Activated naive CD4-positive, alpha-beta T cell treated with anti-CD3 and anti-CD28 coated beads, Interleukin-2, amount 50 U/mL, for 72 hours (primary cell): ENCODE measurements around the gene SPAG17. TPM values are rescaled to one million over a fixed set of nuclear protein-coding genes. Genes with fewer than 3 reads are reported as not detected.

ENCODE experiments used
- ATAC-seq, 2 donors: fragments of 150-1000 bp; cut with Tn5 transposase; 2 replicates each; pipeline ENCODE4 v1.10.0; 2021; ENCODE audit warnings: mild to moderate bottlenecking in 2 of 2, moderate library complexity in 2 of 2
- DNase-seq, 2 donors: peaks; one replicate each; pipeline ENCODE4 v3.0.0; 2021 to 2022; ENCODE audit warnings: low spot score in 2 of 2
- H3K27ac Mint-ChIP-seq, 2 donors: one replicate each; pipeline ENCODE4 v1.8.0; 2022; ENCODE audit warnings: mild to moderate bottlenecking in 2 of 2, mixed read lengths in 2 of 2
- H3K36me3 Mint-ChIP-seq, 2 donors: one replicate each; pipeline ENCODE4 v1.8.0; 2022; ENCODE audit warnings: mixed read lengths in 2 of 2
- H3K9me3 Mint-ChIP-seq, 2 donors: one replicate each; pipeline ENCODE4 v1.8.0; 2022; ENCODE audit warnings: mixed read lengths in 2 of 2
- total RNA-seq, 2 donors: library from RNA; stranded (reverse); gene quantifications; one replicate each; pipeline ENCODE4 v1.2.3, GENCODE V29; 2022

The SPAG17 gene
- total RNA-seq, 2 donors from 2014 or later: not detected

GRCh38 chr1:118113261-118113660 lies 71.8 kb downstream of the SPAG17 start:
- no peak overlapping the region for H3K27ac Mint-ChIP-seq
- ATAC-seq: no peak
- no peak for DNase-seq
- no peaks in the 10 kb centered on the region for H3K36me3 Mint-ChIP-seq
- no peaks in the 10 kb centered on the region for H3K9me3 Mint-ChIP-seq

GRCh38 chr1:118110580-118110979 lies 74.4 kb downstream of the SPAG17 start:
- Mint-ChIP-seq H3K27ac (no peak overlapping the region), H3K9me3 (no peaks in the 10 kb centered on the region), H3K36me3 (no peaks in the 10 kb centered on the region)
- DNase-seq: no peak
- ATAC-seq: no peak

GRCh38 chr1:118104951-118105350 lies 80.1 kb downstream of the SPAG17 start:
- Mint-ChIP-seq H3K9me3 (no peaks in the 10 kb centered on the region), H3K36me3 (no peaks in the 10 kb centered on the region), H3K27ac (no peak overlapping the region)
- DNase-seq (no peak), ATAC-seq (no peak)

- Mint-ChIP-seq H3K36me3 (no peaks in the 10 kb centered on the region), H3K27ac (no peak overlapping the region), H3K9me3 (no peaks in the 10 kb centered on the region)
- no peak for ATAC-seq
- no peak for DNase-seq
Measured at GRCh38 chr1:118102445-118102844, 82.6 kb downstream of the SPAG17 start.

- no peak overlapping the region for H3K27ac Mint-ChIP-seq
- ATAC-seq (no peak), DNase-seq (no peak)
- H3K36me3 Mint-ChIP-seq: no peaks in the 10 kb centered on the region
- H3K9me3 Mint-ChIP-seq: no peaks in the 10 kb centered on the region
Measured at GRCh38 chr1:118101999-118102398, 83.0 kb downstream of the SPAG17 start.

- no peak for DNase-seq
- Mint-ChIP-seq H3K27ac (no peak overlapping the region), H3K36me3 (no peaks in the 10 kb centered on the region), H3K9me3 (no peaks in the 10 kb centered on the region)
- ATAC-seq: no peak
Measured at GRCh38 chr1:118101515-118101844, 83.5 kb downstream of the SPAG17 start.

GRCh38 chr1:118100686-118101514 lies 84.1 kb downstream of the SPAG17 start:
- Mint-ChIP-seq H3K27ac (no peak overlapping the region), H3K36me3 (no peaks in the 10 kb centered on the region), H3K9me3 (no peaks in the 10 kb centered on the region)
- no peak for ATAC-seq
- DNase-seq: no peak

GRCh38 chr1:118099686-118100085 lies 85.3 kb downstream of the SPAG17 start:
- no peak overlapping the region for H3K27ac Mint-ChIP-seq
- no peaks in the 10 kb centered on the region for H3K36me3 Mint-ChIP-seq
- ATAC-seq: no peak
- H3K9me3 Mint-ChIP-seq: no peaks in the 10 kb centered on the region
- no peak for DNase-seq

- H3K9me3 Mint-ChIP-seq: no peaks in the 10 kb centered on the region
- ATAC-seq (no peak), DNase-seq (no peak)
- no peaks in the 10 kb centered on the region for H3K36me3 Mint-ChIP-seq
- no peak overlapping the region for H3K27ac Mint-ChIP-seq
Measured at GRCh38 chr1:118097622-118098348, 87.2 kb downstream of the SPAG17 start.

GRCh38 chr1:118093017-118093416 lies 92.0 kb downstream of the SPAG17 start:
- Mint-ChIP-seq H3K9me3 (peaks cover 3 to 5% of the 10 kb centered on the region in 2 donors), H3K27ac (no peak overlapping the region), H3K36me3 (no peaks in the 10 kb centered on the region)
- DNase-seq (no peak), ATAC-seq (no peak)

- Mint-ChIP-seq H3K36me3 (no peaks in the 10 kb centered on the region), H3K9me3 (peaks cover 3 to 5% of the 10 kb centered on the region in 2 donors), H3K27ac (no peak overlapping the region)
- ATAC-seq (no peak), DNase-seq (no peak)
Measured at GRCh38 chr1:118090130-118090529, 94.9 kb downstream of the SPAG17 start.

- no peak for ATAC-seq
Measured at GRCh38 chr1:118085365-118085764, 99.7 kb downstream of the SPAG17 start.

GRCh38 chr1:118084400-118084799 lies 100.6 kb downstream of the SPAG17 start:
- no peak for ATAC-seq
- Mint-ChIP-seq H3K36me3 (no peaks in the 10 kb centered on the region), H3K27ac (no peak overlapping the region), H3K9me3 (peaks cover 0 to 6% of the 10 kb centered on the region in 2 donors)
- DNase-seq: no peak

More at GRCh38 chr1:118085365-118085764, 99.7 kb downstream of the SPAG17 start:
- Mint-ChIP-seq H3K27ac (no peak overlapping the region), H3K9me3 (peaks cover 0 to 6% of the 10 kb centered on the region in 2 donors), H3K36me3 (no peaks in the 10 kb centered on the region)
- no peak for DNase-seq

- ATAC-seq: no peak
- Mint-ChIP-seq H3K9me3 (peaks cover 0 to 6% of the 10 kb centered on the region in 2 donors), H3K27ac (no peak overlapping the region), H3K36me3 (no peaks in the 10 kb centered on the region)
- DNase-seq: no peak
Measured at GRCh38 chr1:118082984-118083383, 102.0 kb downstream of the SPAG17 start.

- Mint-ChIP-seq H3K9me3 (peaks cover 0 to 6% of the 10 kb centered on the region in 2 donors), H3K36me3 (no peaks in the 10 kb centered on the region), H3K27ac (no peak overlapping the region)
- no peak for ATAC-seq
- no peak for DNase-seq
Measured at GRCh38 chr1:118081387-118081786, 103.6 kb downstream of the SPAG17 start.

GRCh38 chr1:118077331-118078045 lies 107.5 kb downstream of the SPAG17 start:
- Mint-ChIP-seq H3K36me3 (no peaks in the 10 kb centered on the region), H3K27ac (no peak overlapping the region), H3K9me3 (peaks cover 0 to 3% of the 10 kb centered on the region in 2 donors)
- no peak for DNase-seq
- no peak for ATAC-seq

- H3K36me3 Mint-ChIP-seq: no peaks in the 10 kb centered on the region
- no peaks in the 10 kb centered on the region for H3K9me3 Mint-ChIP-seq
- no peak for DNase-seq
- ATAC-seq: no peak
- no peak overlapping the region for H3K27ac Mint-ChIP-seq
Measured at GRCh38 chr1:118075116-118075515, 109.9 kb downstream of the SPAG17 start.
